Measurements from ENCODE around the gene SOX30.

The SOX30 gene

DNA sequence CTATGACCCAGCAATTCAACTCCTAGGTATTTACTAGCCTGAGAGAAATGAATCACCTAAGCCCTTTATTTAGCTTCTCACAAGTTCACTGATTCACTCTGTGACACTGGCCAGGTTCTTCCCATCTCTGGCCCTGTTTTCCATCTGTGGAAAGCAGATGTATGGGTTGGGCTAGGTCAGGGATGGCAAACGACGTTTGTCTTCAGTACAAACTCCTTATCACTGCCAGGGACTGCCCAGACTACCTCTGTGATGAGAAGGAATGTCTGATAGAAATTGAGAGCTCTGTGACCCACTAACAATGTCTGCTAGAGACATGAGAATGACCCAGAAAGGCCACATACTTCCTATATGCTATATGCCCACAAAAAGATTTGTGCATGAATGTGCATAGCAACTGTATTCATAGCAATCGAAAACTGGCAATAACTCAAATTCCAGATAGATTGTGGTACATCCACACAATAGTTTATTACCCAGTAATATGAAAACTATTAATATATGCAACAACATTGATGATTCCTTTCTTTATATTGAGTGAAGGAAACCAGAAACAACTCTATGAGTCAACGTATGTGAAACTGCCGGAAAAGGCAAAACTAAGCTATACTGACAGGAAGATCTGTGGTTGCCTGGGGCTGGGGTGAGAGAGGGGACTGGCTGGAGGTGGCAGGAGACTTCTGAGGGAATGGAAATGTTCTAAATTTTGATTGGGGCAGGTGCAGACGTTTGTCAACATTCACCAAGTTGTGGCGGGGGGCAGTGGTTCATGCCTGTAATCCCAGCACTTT lies 44.7 kb downstream of the SOX30 start:
- no peak for DNase-seq

DNA sequence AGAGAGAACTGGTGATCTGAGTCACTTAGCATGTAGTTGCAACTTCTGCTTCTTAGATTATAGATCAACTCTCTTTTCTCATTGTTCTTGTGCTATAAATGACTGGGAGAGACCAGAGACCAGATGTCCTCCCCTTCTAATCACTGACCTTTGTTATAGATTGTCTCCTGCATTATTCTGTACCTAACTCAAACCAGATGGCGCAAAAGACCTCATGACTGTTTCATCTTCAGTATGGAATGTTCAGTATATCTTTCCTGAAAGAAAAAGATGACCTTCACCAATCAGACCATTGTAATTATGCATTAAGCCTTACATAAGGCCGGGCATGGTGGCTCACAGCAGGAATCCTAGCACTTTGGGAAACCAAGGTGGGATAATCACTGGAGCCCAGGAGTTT lies 46.2 kb downstream of the SOX30 start:
- no peak for DNase-seq

DNA sequence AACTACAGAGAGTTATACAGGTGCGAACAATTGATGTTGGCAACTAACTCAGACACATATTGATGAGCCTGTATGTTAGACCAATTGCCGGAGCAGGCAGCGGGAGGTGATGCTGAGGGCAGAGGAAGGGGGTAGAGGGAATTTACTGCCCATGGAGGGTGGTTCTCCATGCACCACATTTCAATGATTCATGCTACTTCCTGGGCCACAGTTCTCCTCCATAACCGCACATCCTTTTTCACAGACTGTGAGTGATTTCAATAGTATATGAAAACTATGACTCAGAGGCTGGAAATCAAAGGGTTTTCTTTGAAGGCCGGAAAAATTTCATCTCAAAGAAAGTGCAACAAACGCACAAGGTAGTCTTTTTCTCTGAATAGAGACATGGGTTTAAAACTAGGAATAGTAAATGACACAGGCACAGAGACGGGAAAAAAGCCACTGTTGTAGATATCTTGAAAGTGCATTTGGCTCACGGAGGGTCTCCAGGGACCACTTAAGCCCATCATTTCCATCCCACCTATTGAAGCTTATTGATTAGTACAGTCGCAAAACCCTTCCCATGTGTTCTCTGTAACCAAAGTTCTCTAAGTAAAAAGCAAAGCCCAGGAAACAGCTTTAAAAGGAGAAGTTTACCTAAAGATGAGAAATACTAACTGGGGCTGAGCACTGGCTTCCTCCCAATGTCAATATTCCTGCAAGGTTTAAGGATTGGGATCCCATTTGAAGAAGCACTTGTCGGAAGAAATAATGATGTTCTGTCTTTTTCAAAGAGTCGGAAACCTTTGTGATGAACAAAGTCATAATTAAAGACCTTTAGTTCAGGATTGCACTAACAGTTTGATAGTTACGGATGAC lies 48.7 kb downstream of the SOX30 start:
- DNase-seq: no peak

DNA sequence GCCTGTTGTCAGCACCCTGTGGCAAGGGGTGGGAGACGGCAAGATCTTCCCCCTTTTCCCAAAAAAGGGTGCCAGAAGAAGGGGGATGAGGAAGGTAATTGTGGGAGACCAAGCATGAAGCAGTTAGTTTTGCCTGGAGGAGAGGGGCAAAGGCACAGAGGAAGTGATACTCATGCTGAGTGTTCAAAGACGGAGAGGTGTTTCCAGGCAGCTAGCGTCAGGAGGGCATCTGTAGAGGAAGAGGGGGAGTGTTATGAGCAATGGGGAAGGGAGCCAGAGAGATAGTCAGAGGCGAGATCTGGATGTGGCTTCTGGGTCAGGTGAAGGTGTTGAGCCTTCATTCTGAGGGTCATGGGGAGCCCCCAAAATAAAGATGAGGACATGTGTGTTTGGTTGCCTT lies 49.7 kb downstream of the SOX30 start:
- no peak for DNase-seq

DNA sequence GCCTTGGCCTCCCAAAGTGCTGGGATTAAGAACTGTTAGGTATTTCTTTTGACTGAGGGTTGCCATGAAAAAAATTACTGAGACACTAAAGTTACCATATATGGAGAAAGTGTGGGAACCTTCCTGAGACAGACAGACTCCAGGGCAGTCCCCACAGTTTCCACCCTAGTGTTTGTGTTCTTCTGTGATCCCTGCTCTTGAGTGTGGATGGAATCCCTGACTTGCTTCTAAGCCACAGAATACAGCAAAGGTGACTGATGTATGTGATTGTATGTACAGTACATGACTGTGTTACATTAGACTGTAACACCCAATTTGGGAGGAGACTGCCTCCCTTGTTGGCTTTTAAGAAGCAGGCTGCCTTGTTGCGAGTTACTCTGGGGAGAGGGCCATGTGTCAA lies 52.0 kb downstream of the SOX30 start:
- no peak for DNase-seq

DNA sequence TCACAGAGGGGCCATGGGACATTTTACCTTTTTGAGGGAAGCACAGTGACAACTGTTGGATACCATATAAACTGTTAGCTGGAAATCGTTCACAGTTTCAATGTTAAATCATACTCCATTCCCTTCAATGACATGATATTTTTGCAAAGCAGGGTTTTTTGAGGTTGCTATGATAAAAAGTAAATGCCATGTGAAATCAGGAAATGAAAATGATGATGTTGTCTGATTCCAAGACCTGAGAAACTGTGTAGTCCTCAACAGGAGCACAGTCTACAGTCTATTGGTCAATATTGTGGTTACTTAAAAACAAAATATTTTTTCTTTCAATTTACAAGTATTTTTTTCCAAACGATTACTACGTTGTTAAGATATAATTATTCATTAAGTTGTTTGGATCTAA lies 52.7 kb downstream of the SOX30 start:
- DNase-seq: no peak

DNA sequence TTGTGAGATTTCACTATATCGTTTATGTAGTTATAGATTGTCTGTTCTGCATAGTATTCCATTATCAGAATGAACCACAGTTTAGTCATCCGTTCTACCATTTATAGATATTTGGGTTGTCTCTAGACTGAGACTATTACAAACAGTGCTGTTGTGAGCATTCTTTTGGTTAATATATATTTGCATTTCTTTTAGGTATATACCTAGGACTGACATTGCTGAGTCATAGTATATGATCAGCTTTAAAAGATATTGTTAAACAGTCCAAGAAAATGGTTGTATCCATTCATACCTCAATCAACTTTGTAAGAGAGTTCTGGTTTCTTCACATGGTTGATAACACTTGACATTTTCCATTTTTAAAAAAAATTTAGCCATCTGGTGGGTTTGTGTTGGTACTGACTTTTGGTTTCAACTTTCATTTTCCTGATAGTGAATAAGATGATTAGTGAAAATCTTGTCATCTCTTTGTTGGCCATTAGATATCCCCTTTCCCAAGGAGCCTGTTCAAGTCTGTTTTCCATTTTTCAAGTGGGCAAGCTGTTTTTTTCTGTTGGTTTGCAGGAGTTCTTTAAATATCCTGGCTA lies 53.8 kb downstream of the SOX30 start:
- DNase-seq: no peak

DNA sequence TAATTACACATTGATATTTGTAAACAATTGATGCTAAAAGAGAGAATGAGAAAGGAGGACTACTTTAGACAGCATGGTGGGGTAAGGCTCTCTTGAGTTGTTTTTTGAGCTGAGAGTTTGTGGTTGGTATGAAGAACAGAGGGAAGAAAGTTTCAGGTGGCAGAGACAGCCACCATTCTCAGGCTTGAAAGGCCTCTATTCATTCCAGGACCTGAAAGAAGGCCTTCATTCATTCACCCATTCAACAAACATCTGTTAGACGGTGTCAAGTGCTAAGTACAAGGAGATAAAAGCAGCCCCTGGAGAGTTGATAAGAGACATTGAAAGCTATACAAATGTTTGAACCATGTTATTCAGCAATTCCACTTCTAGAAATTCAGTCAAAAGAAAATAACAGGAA lies 55.0 kb downstream of the SOX30 start:
- DNase-seq: no peak

DNA sequence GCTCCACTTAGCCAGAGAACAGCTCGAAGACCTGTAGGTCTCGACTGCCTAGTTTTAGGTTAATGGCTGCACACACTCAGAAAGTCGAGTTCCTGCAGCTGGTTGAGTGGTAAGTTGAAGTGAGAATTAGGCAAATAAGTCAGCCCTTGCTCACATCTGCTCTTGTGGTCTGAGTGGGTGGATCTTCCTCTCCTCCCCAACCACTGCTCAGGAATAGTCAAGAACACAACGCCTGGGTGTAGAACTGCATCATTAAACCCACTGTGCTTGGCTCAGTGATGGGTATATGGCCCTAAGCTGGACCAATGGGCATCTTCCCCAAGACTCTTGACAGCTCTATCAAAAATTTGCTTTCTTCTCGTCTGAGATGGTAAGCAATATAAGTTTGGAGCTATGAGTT lies 55.8 kb downstream of the SOX30 start:
- no peak for DNase-seq

DNA sequence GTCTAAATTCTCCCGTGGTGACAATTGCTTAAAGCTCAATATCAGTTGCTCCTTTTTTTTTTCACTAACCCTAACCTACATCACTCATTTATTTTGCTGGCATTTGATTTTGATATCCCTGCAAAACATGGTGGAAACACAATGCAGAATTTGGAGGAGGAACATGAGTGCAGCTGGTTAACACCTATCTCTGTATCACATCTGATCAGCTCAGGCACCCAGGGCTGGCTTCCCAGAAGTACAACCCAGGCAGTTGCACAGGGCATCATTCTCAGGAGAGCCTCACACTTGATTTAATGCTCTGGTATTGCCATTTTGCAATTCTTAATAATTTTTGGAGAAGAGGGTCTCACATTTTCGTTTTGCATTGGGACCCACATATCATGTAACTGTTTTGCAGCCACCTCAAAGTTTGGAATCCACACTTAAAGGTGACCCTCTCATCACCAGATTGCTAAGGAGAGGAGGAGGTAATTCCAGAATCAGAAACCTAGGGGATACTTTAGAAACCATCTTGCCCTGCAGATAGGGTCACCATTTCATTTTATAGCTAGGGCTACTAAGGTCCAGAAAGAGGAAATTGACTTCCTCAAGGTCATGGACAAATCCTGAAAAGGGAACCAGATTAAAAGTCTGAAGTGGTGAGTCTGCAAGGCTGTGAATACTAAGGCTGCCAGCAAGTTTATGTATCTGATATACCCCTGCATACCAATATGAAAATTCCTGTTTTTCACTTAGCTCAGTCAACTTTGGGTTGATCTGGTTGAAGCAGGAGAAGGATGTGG lies 57.4 kb downstream of the SOX30 start:
- DNase-seq: no peak

DNA sequence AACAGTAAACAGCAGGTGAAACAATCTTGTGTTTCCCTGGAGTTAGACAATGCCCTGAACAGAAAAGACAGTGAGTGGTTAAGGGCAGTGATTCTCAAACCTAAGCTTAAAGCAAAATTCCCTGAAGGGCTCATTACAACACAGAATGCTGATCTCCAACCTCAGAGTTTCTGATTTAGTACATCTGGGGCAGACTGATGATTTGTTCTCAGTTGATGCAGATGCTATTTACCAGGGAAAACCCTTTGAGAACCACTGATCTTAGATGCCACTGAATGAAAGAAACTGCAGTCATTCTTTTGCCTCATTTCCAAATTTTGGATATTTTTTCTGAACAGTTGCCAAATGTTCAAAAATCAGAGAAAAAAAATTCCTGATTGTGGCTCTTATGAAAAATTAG lies 58.0 kb downstream of the SOX30 start:
- no peak for DNase-seq

DNA sequence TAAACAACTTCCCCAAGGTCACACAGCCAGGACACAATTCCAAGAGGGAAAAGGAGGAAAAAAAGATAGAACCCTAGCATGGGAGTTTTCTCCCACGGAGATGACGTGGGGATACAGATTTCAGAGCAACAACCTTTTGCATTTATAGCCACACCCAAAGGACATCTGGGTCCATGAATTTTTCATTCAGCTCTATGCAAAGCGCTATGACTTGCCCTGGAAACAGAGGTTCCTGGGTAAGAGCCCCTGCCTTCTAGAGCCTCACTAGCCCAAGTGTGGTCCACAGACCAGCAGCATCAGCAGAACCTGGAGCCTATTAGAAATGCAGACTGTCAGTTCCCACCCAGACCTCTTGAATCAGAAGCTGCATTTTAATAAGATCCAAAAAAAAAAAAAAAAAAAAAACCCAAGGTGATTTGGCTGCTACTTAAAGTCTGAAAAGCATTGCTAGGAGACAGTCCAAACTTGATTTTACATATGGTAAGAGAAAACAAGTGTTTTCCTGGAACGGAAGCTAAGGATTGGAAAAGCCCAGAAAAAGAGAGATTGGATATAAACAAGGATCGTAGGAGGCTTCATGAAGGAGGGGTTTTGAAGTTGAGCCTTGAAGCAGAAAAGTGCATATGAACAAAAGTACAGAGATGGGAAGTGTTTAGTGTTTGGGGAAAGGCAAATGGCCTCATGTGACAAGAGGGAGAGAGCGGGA lies 59.0 kb downstream of the SOX30 start:
- DNase-seq: no peak

DNA sequence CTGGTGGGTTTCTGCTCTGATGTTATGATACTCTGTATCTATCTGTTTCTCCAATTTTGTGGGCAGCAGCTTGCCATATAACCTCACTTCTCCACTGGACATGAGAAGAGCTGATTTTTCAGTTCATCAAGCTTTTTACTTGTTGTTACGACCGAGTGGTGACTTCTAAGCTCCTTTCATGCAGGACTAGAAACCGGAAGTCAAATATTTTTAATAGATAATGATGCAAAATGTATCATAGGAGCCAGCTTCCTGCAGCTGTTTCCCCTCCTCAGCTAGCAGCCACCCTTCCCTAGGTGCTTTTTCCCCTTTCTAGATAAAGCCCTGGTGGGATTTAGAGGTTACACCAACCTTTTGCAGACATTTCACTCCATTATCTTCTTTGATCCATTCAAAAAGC lies 59.6 kb downstream of the SOX30 start:
- DNase-seq: no peak

DNA sequence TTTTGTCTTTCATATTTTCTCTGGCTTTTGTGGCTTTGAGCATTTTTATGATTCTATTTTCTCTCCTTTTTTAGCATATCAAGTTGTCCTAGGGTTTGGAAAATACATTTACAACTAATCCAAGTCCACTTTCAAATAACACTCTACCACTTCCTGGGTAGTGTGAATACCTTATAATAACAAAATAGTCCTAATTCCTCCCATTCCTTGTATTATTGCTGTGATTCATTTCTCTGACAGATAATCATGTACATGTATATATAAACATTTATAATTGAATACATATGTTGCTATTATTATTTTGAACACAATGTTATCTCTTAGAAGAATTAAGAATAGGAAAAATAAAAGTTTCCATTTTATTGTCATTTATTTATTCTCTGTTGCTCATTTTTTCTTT lies 61.8 kb downstream of the SOX30 start:
- DNase-seq: no peak

DNA sequence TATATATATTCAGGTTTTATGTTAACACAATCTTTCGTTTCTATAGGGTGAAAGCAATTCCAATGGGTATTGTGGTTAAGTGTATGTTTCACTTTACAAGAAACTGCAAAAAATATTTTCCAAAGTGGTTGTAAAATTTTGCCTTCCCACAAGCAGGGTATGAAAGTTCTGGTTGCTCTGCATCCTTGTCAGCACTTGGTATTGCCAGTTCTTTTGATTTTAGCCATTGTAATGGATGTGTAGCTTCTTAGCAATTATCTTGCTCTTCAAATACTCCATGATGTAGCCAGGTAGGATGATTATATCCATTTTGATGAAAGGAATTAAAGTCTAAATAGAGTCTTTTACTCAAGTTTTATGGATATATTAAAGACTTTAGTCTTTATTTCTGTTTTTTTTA lies 67.6 kb downstream of the SOX30 start:
- DNase-seq: no peak

DNA sequence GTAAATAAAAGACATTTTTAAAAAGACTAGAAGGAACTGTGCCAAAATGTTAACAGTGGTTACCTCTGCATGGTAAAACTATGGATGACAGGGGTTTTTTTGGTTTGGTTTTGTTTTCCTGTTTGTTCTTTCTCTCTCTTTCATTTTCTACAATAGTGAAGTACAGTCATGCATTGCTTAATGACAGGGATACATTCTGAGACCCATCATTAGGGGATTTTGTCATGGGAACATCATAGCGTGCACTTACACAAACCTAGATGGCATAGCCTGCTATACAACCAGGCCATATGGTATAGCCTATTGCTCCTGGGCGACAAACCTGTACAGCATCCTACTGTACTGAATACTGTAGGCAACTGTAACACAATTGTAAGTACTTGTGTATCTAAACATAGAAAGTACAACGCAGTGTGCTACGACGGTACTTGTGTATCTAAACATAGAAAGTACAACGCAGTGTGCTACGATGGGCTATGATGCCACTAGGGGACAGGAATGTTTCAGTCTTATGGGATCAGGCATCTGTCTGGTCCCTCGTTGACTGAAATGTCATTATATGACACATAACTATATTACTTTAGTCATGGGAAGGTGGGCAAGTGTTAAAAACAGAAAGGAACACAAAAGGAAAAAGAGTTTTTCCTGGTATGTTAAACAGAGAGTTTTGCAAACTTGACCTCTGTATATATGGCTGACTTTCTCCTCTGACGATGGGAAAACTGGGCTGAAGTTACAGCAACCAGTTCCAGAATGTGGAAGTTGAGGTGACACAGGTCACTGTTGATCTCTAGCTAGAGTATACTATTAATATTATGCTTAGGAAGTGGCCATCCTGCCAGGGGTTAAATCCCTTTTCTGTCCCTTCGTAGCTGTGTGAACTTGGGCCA lies 69.3 kb downstream of the SOX30 start:
- no peak for DNase-seq

DNA sequence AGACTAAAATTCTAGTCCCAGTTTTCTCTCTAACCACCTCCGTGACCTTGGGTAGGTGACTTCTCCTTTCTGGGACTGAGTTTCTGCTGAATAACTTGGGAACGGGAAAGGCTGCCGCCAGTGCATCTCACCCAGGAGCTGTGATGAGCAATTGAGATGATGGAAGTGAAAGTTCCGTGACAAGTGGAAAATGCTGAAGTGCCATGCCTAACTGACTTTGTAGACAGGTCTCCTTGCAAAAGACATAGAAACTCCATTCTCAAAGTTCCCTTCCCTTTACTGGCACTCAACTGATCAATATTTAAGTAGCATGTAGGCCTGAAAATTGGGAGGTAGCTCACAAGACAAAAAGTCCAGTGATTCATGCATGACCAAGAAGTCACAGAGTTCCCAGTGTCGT lies 70.3 kb downstream of the SOX30 start:
- no peak for DNase-seq

DNA sequence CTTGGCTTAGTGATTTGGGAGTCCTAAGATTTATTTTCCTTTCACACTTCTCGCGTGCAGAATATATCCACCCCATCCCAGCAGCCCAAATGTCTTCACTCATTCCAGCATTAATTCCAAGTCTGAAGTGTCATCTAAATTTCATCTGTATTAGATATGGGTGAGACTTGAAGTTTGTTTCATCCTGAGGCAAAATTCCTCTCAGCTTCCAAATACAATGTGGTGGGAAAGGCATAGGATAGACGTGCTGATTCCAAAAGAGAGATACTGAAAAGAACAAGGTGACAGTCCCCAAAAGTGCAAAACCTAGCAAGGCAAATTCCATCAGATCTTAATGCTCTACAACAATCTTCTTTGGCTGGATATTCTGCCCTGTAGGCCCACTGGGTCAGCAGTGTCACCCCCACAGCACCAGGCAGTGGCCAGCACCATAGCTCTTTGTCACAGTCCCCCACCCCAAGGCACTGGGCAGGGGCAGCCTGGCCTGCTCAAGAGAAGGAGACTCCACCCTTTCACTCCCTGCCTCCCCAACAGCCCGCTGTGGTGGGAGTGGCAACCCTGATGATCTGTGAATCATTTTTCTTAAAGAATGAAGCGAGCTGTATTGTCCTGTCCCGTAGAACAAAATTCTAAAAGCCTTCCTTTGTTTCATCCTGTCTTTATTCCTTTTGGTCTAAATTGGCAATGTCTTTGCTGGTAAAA lies 74.0 kb downstream of the SOX30 start:
- no peak for DNase-seq

DNA sequence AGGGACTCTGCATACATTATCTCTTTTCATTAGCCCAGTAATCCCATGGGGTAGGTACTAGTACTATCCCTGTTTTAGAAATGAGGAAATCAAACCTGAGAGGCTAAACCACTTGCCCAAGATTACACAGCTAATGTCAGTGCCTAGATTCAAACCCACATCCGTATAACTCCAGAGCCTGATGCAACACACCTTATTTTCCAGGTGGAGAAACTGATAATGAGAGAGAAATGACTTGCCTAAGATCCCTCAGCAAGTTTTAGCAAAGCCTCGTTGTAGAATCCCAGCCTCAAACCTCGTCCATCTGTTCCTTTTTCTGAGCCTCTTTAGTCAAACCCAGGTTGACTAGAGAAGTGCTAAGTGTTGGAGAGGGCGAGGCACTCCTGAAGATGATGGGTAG lies 75.6 kb downstream of the SOX30 start:
- DNase-seq: no peak

Data from NCI-H1105 treated with DMSO at 0.1 percent for 48 hours (cell line).